ENCODE measurements around the gene SPINK9.

SPINK9 gene

GRCh38 chr5:148372893-148373292 is 37.5 kb downstream of the SPINK9 start:
- Histone ChIP-seq H3K9me3 (ENCODE audit: low read length) (no peaks in the 10 kb centered on the region), H3K27me3 (ENCODE audit: control insufficient read depth in 1 of 2, insufficient read depth in 2 of 2, low read length in 2 of 2) (no peaks in the 10 kb centered on the region), H3K4me1 (ENCODE audit: insufficient read depth, low read length) (no peaks in the 10 kb centered on the region), H3K9ac (ENCODE audit: low read length) (no peak overlapping the region), H3K27ac (ENCODE audit: low read depth, low read length) (no peak overlapping the region), H3K36me3 (ENCODE audit: insufficient read depth, low read length) (no peaks in the 10 kb centered on the region), H3K4me3 (ENCODE audit: low read depth in 1 of 2, low read length in 2 of 2) (no peak overlapping the region)

- Histone ChIP-seq H3K9me3 (ENCODE audit: low read length) (no peaks in the 10 kb centered on the region), H3K27me3 (ENCODE audit: control insufficient read depth in 1 of 2, insufficient read depth in 2 of 2, low read length in 2 of 2) (no peaks in the 10 kb centered on the region), H3K27ac (ENCODE audit: low read depth, low read length) (no peak overlapping the region), H3K36me3 (ENCODE audit: insufficient read depth, low read length) (no peaks in the 10 kb centered on the region), H3K9ac (ENCODE audit: low read length) (no peak overlapping the region), H3K4me1 (ENCODE audit: insufficient read depth, low read length) (no peaks in the 10 kb centered on the region), H3K4me3 (ENCODE audit: low read depth in 1 of 2, low read length in 2 of 2) (no peak overlapping the region)
Measured at GRCh38 chr5:148374690-148375360, 39.5 kb downstream of the SPINK9 start.

GRCh38 chr5:148376198-148376597 is 40.8 kb downstream of the SPINK9 start:
- H3K36me3 ChIP-seq (ENCODE audit: insufficient read depth, low read length) = no peaks in the 10 kb centered on the region
- H3K9ac ChIP-seq (ENCODE audit: low read length) = no peak overlapping the region
- H3K4me3 ChIP-seq (ENCODE audit: low read depth in 1 of 2, low read length in 2 of 2) = no peak overlapping the region
- H3K4me1 ChIP-seq (ENCODE audit: insufficient read depth, low read length) = no peaks in the 10 kb centered on the region
- H3K9me3 ChIP-seq (ENCODE audit: low read length) = no peaks in the 10 kb centered on the region
- no peaks in the 10 kb centered on the region for H3K27me3 ChIP-seq (ENCODE audit: control insufficient read depth in 1 of 2, insufficient read depth in 2 of 2, low read length in 2 of 2)
- H3K27ac ChIP-seq (ENCODE audit: low read depth, low read length) = no peak overlapping the region

GRCh38 chr5:148378670-148379069 is 43.3 kb downstream of the SPINK9 start:
- H3K9ac ChIP-seq (ENCODE audit: low read length) = no peak overlapping the region
- no peaks in the 10 kb centered on the region for H3K36me3 ChIP-seq (ENCODE audit: insufficient read depth, low read length)
- peaks cover 8% of the 10 kb centered on the region for H3K4me1 ChIP-seq (ENCODE audit: insufficient read depth, low read length)
- no peaks in the 10 kb centered on the region for H3K9me3 ChIP-seq (ENCODE audit: low read length)
- no peaks in the 10 kb centered on the region for H3K27me3 ChIP-seq (ENCODE audit: control insufficient read depth in 1 of 2, insufficient read depth in 2 of 2, low read length in 2 of 2)
- H3K4me3 ChIP-seq (ENCODE audit: low read depth in 1 of 2, low read length in 2 of 2) = no peak overlapping the region
- H3K27ac ChIP-seq (ENCODE audit: low read depth, low read length) = no peak overlapping the region

GRCh38 chr5:148379340-148379739 is 44.0 kb downstream of the SPINK9 start:
- Histone ChIP-seq H3K9me3 (ENCODE audit: low read length) (no peaks in the 10 kb centered on the region), H3K27me3 (ENCODE audit: control insufficient read depth in 1 of 2, insufficient read depth in 2 of 2, low read length in 2 of 2) (no peaks in the 10 kb centered on the region), H3K36me3 (ENCODE audit: insufficient read depth, low read length) (no peaks in the 10 kb centered on the region), H3K4me1 (ENCODE audit: insufficient read depth, low read length) (peaks cover 9% of the 10 kb centered on the region), H3K9ac (ENCODE audit: low read length) (no peak overlapping the region), H3K4me3 (ENCODE audit: low read depth in 1 of 2, low read length in 2 of 2) (no peak overlapping the region), H3K27ac (ENCODE audit: low read depth, low read length) (no peak overlapping the region)

GRCh38 chr5:148381906-148382305 is 46.5 kb downstream of the SPINK9 start:
- no peak overlapping the region for H3K4me3 ChIP-seq (ENCODE audit: low read depth in 1 of 2, low read length in 2 of 2)
- no peaks in the 10 kb centered on the region for H3K27me3 ChIP-seq (ENCODE audit: control insufficient read depth in 1 of 2, insufficient read depth in 2 of 2, low read length in 2 of 2)
- H3K27ac ChIP-seq (ENCODE audit: low read depth, low read length) = no peak overlapping the region
- no peak overlapping the region for H3K9ac ChIP-seq (ENCODE audit: low read length)
- no peaks in the 10 kb centered on the region for H3K36me3 ChIP-seq (ENCODE audit: insufficient read depth, low read length)
- peaks cover 30% of the 10 kb centered on the region for H3K4me1 ChIP-seq (ENCODE audit: insufficient read depth, low read length)
- no peaks in the 10 kb centered on the region for H3K9me3 ChIP-seq (ENCODE audit: low read length)

- H3K36me3 ChIP-seq (ENCODE audit: insufficient read depth, low read length) = no peaks in the 10 kb centered on the region
- H3K27me3 ChIP-seq (ENCODE audit: control insufficient read depth in 1 of 2, insufficient read depth in 2 of 2, low read length in 2 of 2) = no peaks in the 10 kb centered on the region
- peak overlapping the region; percentile 73 for H3K27ac ChIP-seq (ENCODE audit: low read depth, low read length)
- H3K9me3 ChIP-seq (ENCODE audit: low read length) = no peaks in the 10 kb centered on the region
- H3K4me3 ChIP-seq (ENCODE audit: low read depth in 1 of 2, low read length in 2 of 2) = peak overlapping the region; percentile 88 to 92
- H3K4me1 ChIP-seq (ENCODE audit: insufficient read depth, low read length) = peaks cover 30% of the 10 kb centered on the region
- peak overlapping the region; percentile 92 for H3K9ac ChIP-seq (ENCODE audit: low read length)
Measured at GRCh38 chr5:148382961-148383360, 47.6 kb downstream of the SPINK9 start.

- H3K4me1 ChIP-seq (ENCODE audit: insufficient read depth, low read length) = peaks cover 35% of the 10 kb centered on the region
- no peaks in the 10 kb centered on the region for H3K36me3 ChIP-seq (ENCODE audit: insufficient read depth, low read length)
- H3K27me3 ChIP-seq (ENCODE audit: control insufficient read depth in 1 of 2, insufficient read depth in 2 of 2, low read length in 2 of 2) = no peaks in the 10 kb centered on the region
- H3K9ac ChIP-seq (ENCODE audit: low read length) = peak within 1 kb of the TSS; percentile 92
- H3K9me3 ChIP-seq (ENCODE audit: low read length) = no peaks in the 10 kb centered on the region
- peak within 1 kb of the TSS; percentile 73 for H3K27ac ChIP-seq (ENCODE audit: low read depth, low read length)
- peak within 1 kb of the TSS; percentile 88 to 92 for H3K4me3 ChIP-seq (ENCODE audit: low read depth in 1 of 2, low read length in 2 of 2)
Measured at GRCh38 chr5:148383564-148384379, 48.4 kb downstream of the SPINK9 start, which contains the start of gene FBXO38. Gene FBXO38 (plus strand): TSS chr5:148383958. CDS start chr5:148394777, 10,819 bp downstream.

- no peaks in the 10 kb centered on the region for H3K27me3 ChIP-seq (ENCODE audit: control insufficient read depth in 1 of 2, insufficient read depth in 2 of 2, low read length in 2 of 2)
- peaks cover 35% of the 10 kb centered on the region for H3K4me1 ChIP-seq (ENCODE audit: insufficient read depth, low read length)
- peak overlapping the region; percentile 92 for H3K9ac ChIP-seq (ENCODE audit: low read length)
- no peaks in the 10 kb centered on the region for H3K36me3 ChIP-seq (ENCODE audit: insufficient read depth, low read length)
- peak overlapping the region; percentile 88 to 92 for H3K4me3 ChIP-seq (ENCODE audit: low read depth in 1 of 2, low read length in 2 of 2)
- no peaks in the 10 kb centered on the region for H3K9me3 ChIP-seq (ENCODE audit: low read length)
- peak overlapping the region; percentile 73 for H3K27ac ChIP-seq (ENCODE audit: low read depth, low read length)
Measured at GRCh38 chr5:148384380-148384737, 49.0 kb downstream of the SPINK9 start.

GRCh38 chr5:148385094-148385493 is 49.7 kb downstream of the SPINK9 start:
- Histone ChIP-seq H3K4me3 (ENCODE audit: low read depth in 1 of 2, low read length in 2 of 2) (peak overlapping the region in 1 of 2 donors; percentile 88), H3K36me3 (ENCODE audit: insufficient read depth, low read length) (no peaks in the 10 kb centered on the region), H3K27me3 (ENCODE audit: control insufficient read depth in 1 of 2, insufficient read depth in 2 of 2, low read length in 2 of 2) (no peaks in the 10 kb centered on the region), H3K4me1 (ENCODE audit: insufficient read depth, low read length) (peaks cover 35% of the 10 kb centered on the region), H3K9ac (ENCODE audit: low read length) (no peak overlapping the region), H3K9me3 (ENCODE audit: low read length) (no peaks in the 10 kb centered on the region), H3K27ac (ENCODE audit: low read depth, low read length) (no peak overlapping the region)

GRCh38 chr5:148386041-148386440 is 50.7 kb downstream of the SPINK9 start:
- H3K9me3 ChIP-seq (ENCODE audit: low read length) = no peaks in the 10 kb centered on the region
- no peaks in the 10 kb centered on the region for H3K27me3 ChIP-seq (ENCODE audit: control insufficient read depth in 1 of 2, insufficient read depth in 2 of 2, low read length in 2 of 2)
- no peak overlapping the region for H3K4me3 ChIP-seq (ENCODE audit: low read depth in 1 of 2, low read length in 2 of 2)
- H3K4me1 ChIP-seq (ENCODE audit: insufficient read depth, low read length) = peaks cover 39% of the 10 kb centered on the region
- no peaks in the 10 kb centered on the region for H3K36me3 ChIP-seq (ENCODE audit: insufficient read depth, low read length)
- H3K9ac ChIP-seq (ENCODE audit: low read length) = no peak overlapping the region
- H3K27ac ChIP-seq (ENCODE audit: low read depth, low read length) = no peak overlapping the region

Measured in muscle layer of colon (tissue), 2 donors.